ENCODE measurements around the gene TMEM132A. TPM values are rescaled to one million over a fixed set of nuclear protein-coding genes. Genes with fewer than 3 reads are reported as not detected.

TMEM132A gene
- total RNA-seq, 4 donors from 2014 or later = 1.8 to 7.0 (median 3.5) TPM

DNA sequence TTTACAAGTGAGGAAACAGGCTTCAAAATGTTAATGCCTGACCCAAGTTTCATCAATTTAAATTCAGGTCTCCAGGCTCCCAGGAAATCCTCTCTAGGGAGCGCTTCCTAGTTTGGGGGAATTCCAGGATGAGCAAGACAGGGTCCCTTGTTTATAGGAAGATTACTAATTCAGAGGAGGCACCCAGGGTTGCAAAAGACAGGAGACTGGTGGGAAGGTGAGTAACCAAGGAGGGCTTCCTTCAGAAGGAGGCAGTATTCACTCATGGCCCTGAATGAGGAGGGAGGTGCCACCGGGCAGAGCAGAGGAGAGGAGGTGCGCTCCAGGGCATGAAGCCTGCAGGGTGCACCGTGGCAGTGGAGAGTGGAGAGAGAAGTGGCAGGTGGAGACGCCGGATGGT lies 1.6 kb downstream of the TMEM132A start:
- WGBS, 2 donors (ENCODE audit: low coverage in 1 of 2) = 77 to 80% methylated on average over 1 to 6 of the region's 6 CpGs
- Histone ChIP-seq H3K9me3 (no peaks in the 10 kb centered on the region), H3K27ac (no peak overlapping the region), H3K4me1 (peaks cover 14 to 19% (median 18%) of the 10 kb centered on the region in 4 donors), H3K4me3 (no peak overlapping the region), H3K36me3 (peaks cover 0 to 17% (median 8%) of the 10 kb centered on the region in 4 donors), H3K27me3 (peaks cover 26% of the 10 kb centered on the region)
- TF ChIP-seq POLR2AphosphoS5 (IDR thresholded peaks at IDR 0.05) (no peak), EP300 (IDR thresholded peaks at IDR 0.05; ENCODE audit: low read depth) (no peak)
- TF ChIP-seq, protein P1, sequence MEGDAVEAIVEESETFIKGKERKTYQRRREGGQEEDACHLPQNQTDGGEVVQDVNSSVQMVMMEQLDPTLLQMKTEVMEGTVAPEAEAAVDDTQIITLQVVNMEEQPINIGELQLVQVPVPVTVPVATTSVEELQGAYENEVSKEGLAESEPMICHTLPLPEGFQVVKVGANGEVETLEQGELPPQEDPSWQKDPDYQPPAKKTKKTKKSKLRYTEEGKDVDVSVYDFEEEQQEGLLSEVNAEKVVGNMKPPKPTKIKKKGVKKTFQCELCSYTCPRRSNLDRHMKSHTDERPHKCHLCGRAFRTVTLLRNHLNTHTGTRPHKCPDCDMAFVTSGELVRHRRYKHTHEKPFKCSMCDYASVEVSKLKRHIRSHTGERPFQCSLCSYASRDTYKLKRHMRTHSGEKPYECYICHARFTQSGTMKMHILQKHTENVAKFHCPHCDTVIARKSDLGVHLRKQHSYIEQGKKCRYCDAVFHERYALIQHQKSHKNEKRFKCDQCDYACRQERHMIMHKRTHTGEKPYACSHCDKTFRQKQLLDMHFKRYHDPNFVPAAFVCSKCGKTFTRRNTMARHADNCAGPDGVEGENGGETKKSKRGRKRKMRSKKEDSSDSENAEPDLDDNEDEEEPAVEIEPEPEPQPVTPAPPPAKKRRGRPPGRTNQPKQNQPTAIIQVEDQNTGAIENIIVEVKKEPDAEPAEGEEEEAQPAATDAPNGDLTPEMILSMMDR (IDR thresholded peaks at IDR 0.05) = no peak
- intact Hi-C loops (cut with DNase I; ENCODE audit: low total_unique reads) (no loop called here), in situ Hi-C loops (cut with MboI; ENCODE audit: low pct_ligation_motif_present in 1 of 4, low pct_unique_long_range_greater_than_20kb in 1 of 4, low sequenced_read_pairs in 3 of 4) (no loop called here)
- no peak for DNase-seq

DNA sequence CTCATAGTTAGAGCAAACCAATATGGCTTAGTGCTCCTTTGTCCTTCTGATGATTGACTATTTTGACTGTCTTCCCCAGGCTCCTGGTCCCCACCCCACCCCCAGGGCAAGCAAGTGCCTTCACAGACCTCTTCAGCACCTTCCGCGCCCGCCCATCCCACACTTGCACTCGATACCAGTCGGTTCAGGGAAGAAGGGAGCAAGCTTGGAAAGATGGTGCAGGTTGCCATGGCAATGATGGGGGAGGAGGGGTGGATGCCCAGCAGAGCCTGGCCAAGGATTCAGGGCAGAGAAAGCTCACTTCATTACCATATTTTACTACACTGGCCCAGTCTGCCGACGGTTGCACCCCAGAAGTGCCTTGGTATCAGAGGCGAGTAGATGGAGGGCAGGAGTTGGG lies 2.2 kb downstream of the TMEM132A start:
- Histone ChIP-seq H3K4me3 (no peak overlapping the region), H3K36me3 (peaks cover 0 to 10% (median 5%) of the 10 kb centered on the region in 4 donors), H3K9me3 (no peaks in the 10 kb centered on the region), H3K27me3 (peaks cover 26% of the 10 kb centered on the region), H3K4me1 (peaks cover 14 to 19% (median 18%) of the 10 kb centered on the region in 4 donors), H3K27ac (no peak overlapping the region)
- intact Hi-C loops (cut with DNase I; ENCODE audit: low total_unique reads) (no loop called here), in situ Hi-C loops (cut with MboI; ENCODE audit: low pct_ligation_motif_present in 1 of 4, low pct_unique_long_range_greater_than_20kb in 1 of 4, low sequenced_read_pairs in 3 of 4) (no loop called here)
- DNase-seq = no peak
- TF ChIP-seq POLR2AphosphoS5 (IDR thresholded peaks at IDR 0.05) = no peak
- TF ChIP-seq, protein P1 (IDR thresholded peaks at IDR 0.05) = no peak
- 90 to 96% methylated on average over 2 to 8 of the region's 8 CpGs for WGBS, 2 donors (ENCODE audit: low coverage in 1 of 2)

DNA sequence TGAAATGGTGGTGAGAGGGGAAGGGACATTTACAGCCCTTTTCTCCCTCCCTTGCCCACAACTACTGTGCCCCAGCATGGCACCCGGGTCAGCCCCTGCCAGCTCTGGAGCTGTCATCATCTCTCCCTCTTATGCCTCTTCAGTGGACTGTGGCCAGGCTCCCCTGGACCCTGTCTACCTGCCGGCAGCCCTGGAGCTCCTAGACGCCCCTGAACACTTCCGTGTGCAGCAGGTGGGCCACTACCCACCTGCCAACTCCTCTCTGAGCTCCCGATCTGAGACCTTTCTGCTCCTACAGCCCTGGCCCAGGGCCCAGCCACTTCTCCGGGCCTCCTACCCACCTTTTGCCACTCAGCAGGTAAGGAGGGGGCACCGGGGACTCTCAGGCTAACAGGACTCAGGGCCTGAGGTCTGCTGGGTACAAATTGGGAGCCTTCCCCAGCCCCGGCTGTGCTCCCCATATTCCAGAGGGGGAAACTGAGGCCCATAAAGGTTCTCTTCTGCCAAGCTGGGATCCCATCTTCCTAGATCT lies 2.9 kb downstream of the TMEM132A start:
- peaks cover 0 to 5% (median 1%) of the 10 kb centered on the region in 4 donors for H3K36me3 ChIP-seq

DNA sequence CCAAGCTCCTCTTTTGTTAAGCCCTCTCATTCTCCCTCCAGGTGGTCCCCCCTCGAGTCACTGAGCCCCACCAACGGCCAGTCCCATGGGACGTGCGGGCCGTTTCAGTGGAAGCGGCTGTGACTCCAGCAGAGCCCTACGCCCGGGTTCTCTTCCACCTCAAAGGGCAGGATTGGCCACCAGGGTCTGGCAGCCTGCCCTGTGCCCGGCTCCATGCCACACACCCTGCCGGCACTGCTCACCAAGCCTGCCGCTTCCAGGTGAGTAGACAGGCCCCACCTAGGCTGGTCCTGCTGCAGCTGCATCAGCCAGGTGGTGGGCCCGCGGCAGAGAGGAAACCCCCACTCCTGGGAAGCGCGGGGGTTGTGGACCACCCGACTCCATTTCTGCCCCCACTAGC lies 3.3 kb downstream of the TMEM132A start:
- intact Hi-C loops (cut with DNase I; ENCODE audit: low total_unique reads) (no loop called here), in situ Hi-C loops (cut with MboI; ENCODE audit: low pct_ligation_motif_present in 1 of 4, low pct_unique_long_range_greater_than_20kb in 1 of 4, low sequenced_read_pairs in 3 of 4) (no loop called here)
- TF ChIP-seq POLR2A (IDR thresholded peaks at IDR 0.05) (no peak), EP300 (IDR thresholded peaks at IDR 0.05; ENCODE audit: low read depth) (no peak), POLR2AphosphoS5 (IDR thresholded peaks at IDR 0.05) (no peak)
- TF ChIP-seq, protein P1 (IDR thresholded peaks at IDR 0.05) = no peak
- Histone ChIP-seq H3K4me1 (peaks cover 14 to 19% (median 18%) of the 10 kb centered on the region in 4 donors), H3K4me3 (no peak overlapping the region), H3K36me3 (peaks cover 0 to under 1% (median 0%) of the 10 kb centered on the region in 4 donors), H3K9me3 (no peaks in the 10 kb centered on the region), H3K27me3 (peaks cover 26% of the 10 kb centered on the region), H3K27ac (no peak overlapping the region)
- WGBS, 2 donors (ENCODE audit: low coverage in 1 of 2) = 60 to 76% methylated on average over 2 to 14 of the region's 16 CpGs
- no peak for DNase-seq

More for the DNA sequence above, 2.9 kb downstream of the TMEM132A start:
- intact Hi-C loops (cut with DNase I; ENCODE audit: low total_unique reads) = no loop called here
- Histone ChIP-seq H3K27me3 (peaks cover 26% of the 10 kb centered on the region), H3K9me3 (no peaks in the 10 kb centered on the region), H3K27ac (no peak overlapping the region), H3K4me3 (no peak overlapping the region), H3K4me1 (peaks cover 14 to 19% (median 18%) of the 10 kb centered on the region in 4 donors)
- TF ChIP-seq, protein P1 (IDR thresholded peaks at IDR 0.05) = no peak
- TF ChIP-seq POLR2A (IDR thresholded peaks at IDR 0.05) (no peak), EP300 (IDR thresholded peaks at IDR 0.05; ENCODE audit: low read depth) (no peak), POLR2AphosphoS5 (IDR thresholded peaks at IDR 0.05) (no peak)
- in situ Hi-C loops (cut with MboI; ENCODE audit: low pct_ligation_motif_present in 1 of 4, low pct_unique_long_range_greater_than_20kb in 1 of 4, low sequenced_read_pairs in 3 of 4) = no loop called here
- no peak for DNase-seq
- WGBS, 2 donors (ENCODE audit: low coverage in 1 of 2) = 91% methylated on average over 8 of the region's 8 CpGs; no CpG with 5 or more reads in 1 of the 2 donors

All from transverse colon (tissue), 4 donors.